Neural crest cell (in vitro differentiated cells): ENCODE results near the gene ITGA2B. TPM values are rescaled to one million over a fixed set of nuclear protein-coding genes. Genes with fewer than 3 reads are reported as not detected.
A peak's percentile ranks its signal among the peaks of the same experiment; 100 is the strongest.
"Not testable (repeated sequence)": the region's sequence is repeated elsewhere in the genome, so short reads cannot be mapped to it uniquely, and the experiment has no call there.

Experiments
- DNase-seq: peaks from one replicate; pipeline ENCODE4 v3.0.0; 2021; ENCODE audit warnings: low read depth, mixed read lengths, low spot score
- H3K27ac Mint-ChIP-seq: one replicate; pipeline ENCODE4 v1.8.0; 2021; ENCODE audit warnings: mild to moderate bottlenecking, mixed read lengths; ENCODE audit not compliant: unreplicated experiment
- H3K27me3 Mint-ChIP-seq: 2 replicates; pipeline ENCODE4 v1.8.0; 2021; ENCODE audit warnings: low read depth, mild to moderate bottlenecking, mixed read lengths
- H3K36me3 Mint-ChIP-seq: 2 replicates; pipeline ENCODE4 v1.8.0; 2021; ENCODE audit warnings: low read depth, mild to moderate bottlenecking, mixed read lengths
- H3K4me1 Mint-ChIP-seq: 2 replicates; pipeline ENCODE4 v1.8.0; 2021; ENCODE audit warnings: mixed read lengths
- H3K4me3 Mint-ChIP-seq: one replicate; pipeline ENCODE4 v1.8.0; 2021; ENCODE audit warnings: mild to moderate bottlenecking, mixed read lengths
- H3K9me3 Mint-ChIP-seq: 2 replicates; pipeline ENCODE4 v1.8.0; 2021; ENCODE audit warnings: mixed read lengths
- total RNA-seq: library from RNA; stranded (reverse); gene quantifications from 2 replicates; pipeline ENCODE4 v1.2.1, GENCODE V29; 2021
- TF ChIP-seq, protein P1 (sequence below): fragments of 200-600 bp; sonication (generic); conservative IDR thresholded peaks from 2 replicates; pipeline ENCODE4 v1.5.0; 2021; ENCODE audit warnings: antibody characterized with exemption, mild to moderate bottlenecking

Gene ITGA2B
- total RNA-seq, 1 donor from 2014 or later: 7.3 TPM

DNA sequence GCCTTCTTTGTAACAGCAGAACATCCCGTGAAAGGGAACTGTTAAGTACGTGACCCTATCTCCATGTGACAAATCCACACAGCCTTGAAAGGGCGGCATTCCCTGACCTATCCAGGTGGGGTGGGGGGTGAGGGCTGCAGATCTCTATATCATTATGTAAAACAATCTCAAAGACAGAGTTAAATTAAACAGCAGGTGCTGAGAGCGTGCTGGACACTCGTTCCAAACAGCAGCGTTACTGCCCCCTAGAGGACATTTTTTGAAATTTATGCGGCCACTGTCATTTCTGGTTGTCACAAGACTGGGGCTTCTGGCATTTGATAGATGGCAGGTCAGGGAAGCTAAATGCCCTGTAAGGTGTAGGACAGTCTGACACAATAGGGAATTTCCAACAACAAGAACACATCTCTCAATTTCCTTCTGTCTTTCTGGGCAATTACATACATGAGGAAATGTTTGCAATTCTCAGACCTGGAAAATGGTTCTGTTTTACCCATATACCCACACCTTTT lies 58.1 kb downstream of the ITGA2B start:
- H3K27me3 Mint-ChIP-seq: peaks cover 34% of the 10 kb centered on the region
- peaks cover 14% of the 10 kb centered on the region for H3K4me1 Mint-ChIP-seq
- peak overlapping the region; percentile 29 for H3K4me3 Mint-ChIP-seq
- DNase-seq: peak; percentile 84
- no peaks in the 10 kb centered on the region for H3K9me3 Mint-ChIP-seq
- no peak overlapping the region for H3K27ac Mint-ChIP-seq
- no peaks in the 10 kb centered on the region for H3K36me3 Mint-ChIP-seq
- TF ChIP-seq, protein P1, sequence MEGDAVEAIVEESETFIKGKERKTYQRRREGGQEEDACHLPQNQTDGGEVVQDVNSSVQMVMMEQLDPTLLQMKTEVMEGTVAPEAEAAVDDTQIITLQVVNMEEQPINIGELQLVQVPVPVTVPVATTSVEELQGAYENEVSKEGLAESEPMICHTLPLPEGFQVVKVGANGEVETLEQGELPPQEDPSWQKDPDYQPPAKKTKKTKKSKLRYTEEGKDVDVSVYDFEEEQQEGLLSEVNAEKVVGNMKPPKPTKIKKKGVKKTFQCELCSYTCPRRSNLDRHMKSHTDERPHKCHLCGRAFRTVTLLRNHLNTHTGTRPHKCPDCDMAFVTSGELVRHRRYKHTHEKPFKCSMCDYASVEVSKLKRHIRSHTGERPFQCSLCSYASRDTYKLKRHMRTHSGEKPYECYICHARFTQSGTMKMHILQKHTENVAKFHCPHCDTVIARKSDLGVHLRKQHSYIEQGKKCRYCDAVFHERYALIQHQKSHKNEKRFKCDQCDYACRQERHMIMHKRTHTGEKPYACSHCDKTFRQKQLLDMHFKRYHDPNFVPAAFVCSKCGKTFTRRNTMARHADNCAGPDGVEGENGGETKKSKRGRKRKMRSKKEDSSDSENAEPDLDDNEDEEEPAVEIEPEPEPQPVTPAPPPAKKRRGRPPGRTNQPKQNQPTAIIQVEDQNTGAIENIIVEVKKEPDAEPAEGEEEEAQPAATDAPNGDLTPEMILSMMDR: peak; percentile 88

DNA sequence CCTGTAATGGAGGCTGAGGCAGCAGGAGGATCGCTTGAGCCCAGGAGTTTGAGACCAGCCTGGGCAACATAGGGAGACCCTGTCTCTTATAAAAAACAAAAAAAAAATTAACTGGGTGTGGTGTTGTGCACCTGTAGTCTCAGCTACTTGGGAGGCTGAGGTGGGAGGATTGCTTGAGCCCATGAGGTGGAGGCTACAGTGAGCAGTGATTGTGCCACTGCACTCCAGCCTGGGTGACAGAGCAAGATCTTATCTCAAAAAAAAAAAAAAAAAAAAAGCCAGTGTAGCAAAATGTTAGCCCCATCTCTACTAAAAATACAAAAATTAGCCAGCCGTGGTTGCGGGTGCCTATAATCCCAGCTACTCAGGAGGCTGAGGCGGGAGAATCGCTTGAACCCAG lies 59.2 kb downstream of the ITGA2B start:
- not testable (repeated sequence) for H3K36me3 Mint-ChIP-seq, H3K27ac Mint-ChIP-seq, H3K9me3 Mint-ChIP-seq, DNase-seq, H3K4me3 Mint-ChIP-seq
- Mint-ChIP-seq H3K27me3 (peaks cover 34% of the 10 kb centered on the region), H3K4me1 (peaks cover 19% of the 10 kb centered on the region)

DNA sequence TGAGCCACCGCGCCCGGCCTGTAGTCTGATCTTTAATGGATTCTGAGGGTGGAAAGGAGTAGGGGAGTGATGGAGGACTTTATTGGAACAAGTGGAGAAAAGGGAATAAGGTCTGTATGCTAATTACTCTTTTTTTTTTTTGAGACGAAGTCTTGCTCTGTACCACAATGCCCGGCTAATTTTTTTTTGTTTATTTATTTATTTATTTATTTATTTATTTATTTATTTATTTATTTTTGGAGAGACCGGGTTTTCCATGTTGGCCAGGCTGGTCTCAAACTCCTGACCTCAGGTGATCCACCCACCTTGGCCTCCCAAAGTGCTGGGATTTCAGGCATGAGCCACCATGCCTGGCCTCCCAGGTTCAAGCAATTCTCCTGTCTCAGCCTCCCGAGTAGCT lies 59.9 kb downstream of the ITGA2B start:
- not testable (repeated sequence) for H3K4me3 Mint-ChIP-seq, DNase-seq, H3K9me3 Mint-ChIP-seq, H3K27ac Mint-ChIP-seq, H3K36me3 Mint-ChIP-seq
- Mint-ChIP-seq H3K4me1 (peaks cover 22% of the 10 kb centered on the region), H3K27me3 (peaks cover 38% of the 10 kb centered on the region)

DNA sequence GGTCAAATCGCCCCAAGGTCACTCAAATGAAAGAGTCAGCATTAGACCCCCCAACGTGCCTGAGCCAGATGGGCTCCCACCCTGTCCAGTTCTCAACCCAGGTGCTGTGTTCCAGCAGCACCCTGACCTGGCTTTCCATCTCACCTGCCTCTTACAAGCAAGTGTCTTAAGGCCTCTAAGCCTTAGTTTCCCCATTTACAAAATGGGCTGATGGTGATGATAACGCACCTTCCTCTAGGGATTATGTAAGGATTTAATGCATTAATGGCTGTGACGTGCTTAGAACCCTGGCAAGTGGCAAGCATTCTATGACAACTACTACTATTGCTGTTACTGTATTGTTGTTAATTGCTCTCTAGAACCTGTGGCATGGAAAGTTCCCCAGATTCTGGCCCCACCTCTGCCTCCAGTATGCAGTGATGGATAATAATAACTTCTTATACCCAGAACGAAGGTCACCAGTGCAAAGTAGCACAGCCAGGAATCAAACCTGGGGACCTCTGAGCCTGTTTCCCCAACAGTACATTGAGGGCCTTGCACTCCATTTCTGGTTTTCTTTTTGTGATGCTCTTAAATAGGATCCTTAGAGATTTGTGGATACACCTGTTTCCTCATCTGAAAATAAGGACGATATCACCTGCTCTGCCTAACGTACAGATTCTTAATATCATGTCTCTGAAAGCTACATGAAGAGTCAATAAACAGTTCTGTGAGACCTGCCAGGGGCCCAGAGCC lies 61.6 kb downstream of the ITGA2B start:
- H3K9me3 Mint-ChIP-seq: no peaks in the 10 kb centered on the region
- TF ChIP-seq, protein P1: no peak

DNA sequence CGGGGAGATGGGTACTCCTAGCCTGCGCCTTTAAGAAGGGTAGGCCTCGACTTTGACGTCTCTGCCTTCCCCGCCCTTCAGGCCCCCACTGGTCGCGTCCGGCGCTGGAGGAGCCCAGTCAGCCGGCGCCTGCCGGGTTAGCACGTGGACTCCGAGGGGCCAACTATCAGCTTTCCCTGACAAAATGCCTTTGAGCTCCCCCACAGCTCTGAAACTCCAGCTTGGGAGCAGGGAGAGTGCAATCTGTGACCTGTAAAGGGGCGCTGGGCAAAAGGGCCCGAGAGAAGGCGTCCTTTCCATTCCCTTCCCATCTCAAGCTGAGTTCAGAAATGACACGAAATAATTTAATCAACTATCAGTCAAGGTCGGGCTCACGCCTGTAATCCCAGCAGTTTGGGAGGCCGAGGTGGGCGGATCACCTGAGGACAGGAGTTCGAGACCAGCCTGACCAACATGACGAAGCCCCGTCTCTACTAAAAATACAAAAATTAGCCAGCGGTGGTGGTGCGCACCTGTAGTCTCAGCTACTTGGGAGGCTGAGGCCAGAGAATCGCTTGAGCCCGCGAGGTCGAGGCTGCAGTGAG lies 62.5 kb downstream of the ITGA2B start:
- DNase-seq: peak; percentile 82
- peaks cover 28% of the 10 kb centered on the region for H3K4me1 Mint-ChIP-seq
- H3K36me3 Mint-ChIP-seq: no peaks in the 10 kb centered on the region
- peak overlapping the region; percentile 9 for H3K4me3 Mint-ChIP-seq
- TF ChIP-seq, protein P1: no peak
- H3K27me3 Mint-ChIP-seq: peaks cover 28% of the 10 kb centered on the region
- no peak overlapping the region for H3K27ac Mint-ChIP-seq
- no peaks in the 10 kb centered on the region for H3K9me3 Mint-ChIP-seq

More for the DNA sequence above, 61.6 kb downstream of the ITGA2B start:
- Mint-ChIP-seq H3K4me3 (peak overlapping the region; percentile 73), H3K4me1 (peaks cover 28% of the 10 kb centered on the region), H3K27ac (no peak overlapping the region), H3K36me3 (no peaks in the 10 kb centered on the region), H3K27me3 (peaks cover 31% of the 10 kb centered on the region)
- DNase-seq: no peak

DNA sequence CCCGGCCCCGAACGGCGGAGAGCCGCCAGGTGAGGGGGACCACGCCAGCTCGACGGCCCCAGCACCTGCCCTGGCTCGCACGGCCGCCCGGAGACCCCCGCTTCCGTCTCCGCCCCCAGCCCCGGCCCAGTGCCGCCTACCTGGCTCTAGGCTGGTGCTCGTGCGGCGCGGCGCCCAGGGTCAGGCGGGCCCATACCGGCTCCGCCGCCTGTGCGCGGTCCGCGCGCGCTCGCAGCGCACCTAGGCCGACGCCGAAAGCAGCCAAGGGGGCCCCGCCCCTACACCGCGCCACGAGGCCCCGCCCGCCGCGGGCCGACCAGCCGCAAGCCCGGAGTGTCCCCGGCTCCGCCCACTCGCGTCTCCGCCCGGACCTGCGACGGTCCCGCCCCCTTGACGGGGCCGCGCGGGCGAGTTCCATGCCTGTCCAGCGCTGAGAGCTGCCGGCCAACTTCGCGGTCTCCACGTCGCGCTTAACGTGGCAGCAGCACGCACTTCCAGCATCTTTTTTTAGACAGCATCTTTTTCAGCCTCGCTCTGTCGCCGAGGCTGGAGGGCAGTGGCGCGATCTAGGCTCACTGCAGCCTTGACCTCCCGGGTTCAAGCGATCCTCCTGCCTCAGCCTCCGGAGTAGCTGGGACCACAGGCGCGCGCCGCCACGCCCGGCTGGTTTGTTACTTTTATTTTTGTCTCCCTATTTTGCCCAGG lies 64.7 kb downstream of the ITGA2B start, which contains the start of gene SLC25A39:
TSS of gene SLC25A39 (minus strand) at position 253 of the 705 bp plus-strand sequence. CDS start 1,261 bp downstream, outside the sequence.
- Mint-ChIP-seq H3K27me3 (peaks cover 22% of the 10 kb centered on the region), H3K36me3 (no peaks in the 10 kb centered on the region), H3K4me1 (peaks cover 23% of the 10 kb centered on the region), H3K4me3 (peak within 1 kb of the TSS; percentile 88), H3K27ac (no peak within 1 kb of the TSS), H3K9me3 (no peaks in the 10 kb centered on the region)
- peak; percentile 95 for DNase-seq
- TF ChIP-seq, protein P1: no peak
